HepG2 (cell line): ENCODE results near the gene NELFCD. TPM values are rescaled to one million over a fixed set of nuclear protein-coding genes. Genes with fewer than 3 reads are reported as not detected.
A peak's percentile ranks its signal among the peaks of the same experiment; 100 is the strongest.

ENCODE experiments used
- ATF1 ChIP-seq: IDR thresholded peaks from 2 replicates; pipeline ENCODE4 v1.6.1; 2016; ENCODE audit warnings: mild to moderate bottlenecking, control low read depth
- CBX1 ChIP-seq: IDR thresholded peaks from one replicate; pipeline ENCODE4 v1.6.1; 2016; ENCODE audit warnings: antibody characterized with exemption, low read depth
- DBP ChIP-seq: sonication (generic); formaldehyde crosslinking; IDR thresholded peaks from 2 replicates; pipeline ENCODE4 v1.4.0; 2020; ENCODE audit warnings: missing genetic modification reagents; ENCODE audit errors: not compliant biosample characterization
- EHMT2 ChIP-seq: fragments of 200-600 bp; sonication (generic); IDR thresholded peaks from 2 replicates; pipeline ENCODE4 v1.7.0; 2017; ENCODE audit warnings: antibody characterized with exemption, low read depth, low read length, borderline replicate concordance
- FOXK2 ChIP-seq: fragments of 450-650 bp; IDR thresholded peaks from 2 replicates; pipeline ENCODE4 v1.6.1; 2016
- MAF1 ChIP-seq: sonication (generic); formaldehyde crosslinking; IDR thresholded peaks from 2 replicates; pipeline ENCODE4 v1.5.0; 2020; ENCODE audit warnings: missing genetic modification reagents, borderline replicate concordance
- MAFG ChIP-seq: sonication (generic); formaldehyde crosslinking; IDR thresholded peaks from 2 replicates; pipeline ENCODE4 v1.5.1; 2020; ENCODE audit warnings: mild to moderate bottlenecking, missing genetic modification reagents
- PCBP1 ChIP-seq: fragments of 200-400 bp; formaldehyde crosslinking; IDR thresholded peaks from 2 replicates; pipeline ENCODE4 v1.6.1; 2017; ENCODE audit warnings: mild to moderate bottlenecking, low read depth, low read length, borderline replicate concordance
- SALL1 ChIP-seq: sonication (generic); formaldehyde crosslinking; IDR thresholded peaks from 2 replicates; pipeline ENCODE4 v1.8.0; 2022; ENCODE audit warnings: mild to moderate bottlenecking, missing genetic modification reagents
- SMAD1 ChIP-seq: sonication (generic); formaldehyde crosslinking; IDR thresholded peaks from 2 replicates; pipeline ENCODE4 v1.4.0; 2020; ENCODE audit warnings: missing genetic modification reagents, low read depth, mild to moderate bottlenecking, borderline replicate concordance
- UBTF ChIP-seq: sonication (generic); formaldehyde crosslinking; IDR thresholded peaks from 2 replicates; pipeline ENCODE4 v1.4.0; 2020; ENCODE audit warnings: mild to moderate bottlenecking, missing genetic modification reagents
- ZKSCAN1 ChIP-seq: fragments of 150-350 bp; IDR thresholded peaks from 2 replicates; pipeline ENCODE4 v1.6.1; 2014; ENCODE audit warnings: low read length
- ZNF3 ChIP-seq: IDR thresholded peaks from 2 replicates; pipeline ENCODE4 v1.7.0; 2017; ENCODE audit warnings: inconsistent platforms
- ZNF33B ChIP-seq: sonication (generic); formaldehyde crosslinking; IDR thresholded peaks from 2 replicates; pipeline ENCODE4 v1.5.1; 2020; ENCODE audit warnings: mild to moderate bottlenecking, missing genetic modification reagents
- ZNF550 ChIP-seq: sonication (generic); formaldehyde crosslinking; IDR thresholded peaks from 2 replicates; pipeline ENCODE4 v1.4.0; 2020; ENCODE audit warnings: mild to moderate bottlenecking, missing genetic modification reagents, borderline replicate concordance
- ZNF567 ChIP-seq: sonication (generic); formaldehyde crosslinking; IDR thresholded peaks from 2 replicates; pipeline ENCODE4 v1.8.1; 2023; ENCODE audit warnings: mild to moderate bottlenecking, missing genetic modification reagents, borderline replicate concordance
- ZNF607 ChIP-seq: sonication (generic); formaldehyde crosslinking; IDR thresholded peaks from 2 replicates; pipeline ENCODE4 v1.5.1; 2020; ENCODE audit warnings: missing genetic modification reagents, mild to moderate bottlenecking, borderline replicate concordance
- ZNF615 ChIP-seq: sonication (generic); formaldehyde crosslinking; IDR thresholded peaks from 2 replicates; pipeline ENCODE4 v1.5.0; 2020; ENCODE audit warnings: mild to moderate bottlenecking, missing genetic modification reagents, borderline replicate concordance
- ZNF710 ChIP-seq: sonication (generic); formaldehyde crosslinking; IDR thresholded peaks from 2 replicates; pipeline ENCODE4 v1.5.0; 2020; ENCODE audit warnings: mild to moderate bottlenecking, missing genetic modification reagents, borderline replicate concordance
- ZNF761 ChIP-seq: sonication (generic); formaldehyde crosslinking; conservative IDR thresholded peaks from 2 replicates; pipeline ENCODE4 v1.4.0; 2020; ENCODE audit warnings: mild to moderate bottlenecking, missing genetic modification reagents
- polyA plus RNA-seq, 8 experiments: library from polyadenylated mRNA; depleted of rRNA in 3 of 8; stranded (reverse) in 7 of 8; unstranded in 1 of 8; fragments of >200 nt; fragmentation: Illumina TruSeq in 4 of 8; extraction: Trizol in 4 of 8; gene quantifications; 2 replicates each; pipeline versions ENCODE4 v1.2.1 to v1.2.3, GENCODE V29; 2011 to 2016; ENCODE audit warnings: low read depth in 4 of 8, missing spikeins in 1 of 8, mixed read lengths in 1 of 8; ENCODE audit not compliant: insufficient read depth in 1 of 8
- total RNA-seq, 5 experiments: library from RNA; depleted of rRNA; stranded (reverse); fragments of >200 nt; fragmentation: Illumina TruSeq; extraction: Trizol; gene quantifications; 2 replicates each; pipeline ENCODE4 v1.2.3, GENCODE V29; 2016; ENCODE audit warnings: low read depth in 1 of 5
- TF ChIP-seq, protein P1 (sequence below), 2 experiments: sonication (generic) in 1 of 2; formaldehyde crosslinking in 1 of 2; IDR thresholded peaks; 2 replicates each; pipeline versions ENCODE4 v1.5.1 to v1.6.1; 2011 to 2020; ENCODE audit warnings: borderline replicate concordance in 1 of 2, low read depth in 1 of 2, low read length in 1 of 2, mild to moderate bottlenecking in 1 of 2, missing genetic modification reagents in 1 of 2, moderate library complexity in 1 of 2

The NELFCD gene
- total and polyA plus RNA-seq, 2 of the 13 experiments (the other 11 are each of a cell fraction or from before 2014, with no cell fraction given), result 159 to 203 TPM

- no peak for TF ChIP-seq ZNF710 (CRISPR knock-in tag)
- no peak for TF ChIP-seq MAFG
- TF ChIP-seq DBP (CRISPR knock-in tag), result no peak
- no peak for TF ChIP-seq MAF1 (CRISPR knock-in tag)
- TF ChIP-seq SMAD1 (CRISPR knock-in tag), result no peak
- TF ChIP-seq ZNF550 (CRISPR knock-in tag), result peak; percentile 96
- TF ChIP-seq CBX1, result peak; percentile 38
- peak; percentile 70 for TF ChIP-seq SALL1 (CRISPR knock-in tag)
- TF ChIP-seq ZNF615 (CRISPR knock-in tag), result no peak
- TF ChIP-seq ZNF33B (CRISPR knock-in tag), result no peak
- TF ChIP-seq EHMT2, result no peak; the same call in 1 of the 2 replicates
- no peak for TF ChIP-seq ZNF761 (CRISPR knock-in tag)
- no peak for TF ChIP-seq UBTF (CRISPR knock-in tag)
- no peak for TF ChIP-seq ZKSCAN1
- no peak; the same call in 1 of the 2 replicates for TF ChIP-seq ZNF567
- no peak for TF ChIP-seq ZNF3
- TF ChIP-seq ZNF607, result peak; percentile 83; the same call in 1 of the 2 replicates
- TF ChIP-seq PCBP1, result no peak
- no peak for TF ChIP-seq ATF1 (CRISPR knock-in tag)
- no peak for TF ChIP-seq FOXK2
- TF ChIP-seq, protein P1, sequence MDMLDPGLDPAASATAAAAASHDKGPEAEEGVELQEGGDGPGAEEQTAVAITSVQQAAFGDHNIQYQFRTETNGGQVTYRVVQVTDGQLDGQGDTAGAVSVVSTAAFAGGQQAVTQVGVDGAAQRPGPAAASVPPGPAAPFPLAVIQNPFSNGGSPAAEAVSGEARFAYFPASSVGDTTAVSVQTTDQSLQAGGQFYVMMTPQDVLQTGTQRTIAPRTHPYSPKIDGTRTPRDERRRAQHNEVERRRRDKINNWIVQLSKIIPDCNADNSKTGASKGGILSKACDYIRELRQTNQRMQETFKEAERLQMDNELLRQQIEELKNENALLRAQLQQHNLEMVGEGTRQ (IDR thresholded peaks at IDR 0.05; ENCODE audit: low read depth, low read length), result no peak
- TF ChIP-seq, protein P1 (CRISPR knock-in tag; IDR thresholded peaks at IDR 0.05; ENCODE audit: borderline replicate concordance), result no peak
Measured at GRCh38 chr20:58995461-58996225, 14.6 kb downstream of the NELFCD start (continued).
